Body of pancreas (tissue), 4 donors: ENCODE results near the gene CNST.

Experiments used
- POLR2A ChIP-seq, 3 donors: fragments of 450-650 bp; IDR thresholded peaks; one replicate each; pipeline ENCODE4 v1.6.1; 2016; ENCODE audit warnings: antibody characterized with exemption in 3 of 3, mild to moderate bottlenecking in 2 of 3
- TF ChIP-seq, protein P1 (sequence below), 7 experiments: fragments of 450-650 bp in 4 of 7; fragments of 200-600 bp in 3 of 7; sonication (generic) in 3 of 7; IDR thresholded peaks; one replicate each; pipeline ENCODE4 v1.5.1; 2016 to 2019; ENCODE audit warnings: antibody characterized with exemption in 7 of 7

GRCh38 chr1:246677842-246678241 lies 111.6 kb downstream of the CNST start:
- TF ChIP-seq POLR2A (IDR thresholded peaks at IDR 0.05), result no peak
- TF ChIP-seq, protein P1, sequence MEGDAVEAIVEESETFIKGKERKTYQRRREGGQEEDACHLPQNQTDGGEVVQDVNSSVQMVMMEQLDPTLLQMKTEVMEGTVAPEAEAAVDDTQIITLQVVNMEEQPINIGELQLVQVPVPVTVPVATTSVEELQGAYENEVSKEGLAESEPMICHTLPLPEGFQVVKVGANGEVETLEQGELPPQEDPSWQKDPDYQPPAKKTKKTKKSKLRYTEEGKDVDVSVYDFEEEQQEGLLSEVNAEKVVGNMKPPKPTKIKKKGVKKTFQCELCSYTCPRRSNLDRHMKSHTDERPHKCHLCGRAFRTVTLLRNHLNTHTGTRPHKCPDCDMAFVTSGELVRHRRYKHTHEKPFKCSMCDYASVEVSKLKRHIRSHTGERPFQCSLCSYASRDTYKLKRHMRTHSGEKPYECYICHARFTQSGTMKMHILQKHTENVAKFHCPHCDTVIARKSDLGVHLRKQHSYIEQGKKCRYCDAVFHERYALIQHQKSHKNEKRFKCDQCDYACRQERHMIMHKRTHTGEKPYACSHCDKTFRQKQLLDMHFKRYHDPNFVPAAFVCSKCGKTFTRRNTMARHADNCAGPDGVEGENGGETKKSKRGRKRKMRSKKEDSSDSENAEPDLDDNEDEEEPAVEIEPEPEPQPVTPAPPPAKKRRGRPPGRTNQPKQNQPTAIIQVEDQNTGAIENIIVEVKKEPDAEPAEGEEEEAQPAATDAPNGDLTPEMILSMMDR (IDR thresholded peaks at IDR 0.05), result no peak
